ENCODE data around the gene KCNJ16.

GRCh38 chr17:70173681-70174080 is 98.7 kb downstream of the KCNJ16 start:
- no peak for TF ChIP-seq CTCF (conservative IDR thresholded peaks at IDR 0.05 in 1 of 2, IDR thresholded peaks at IDR 0.05 in 1 of 2; ENCODE audit: low read depth in 1 of 2, low read length in 2 of 2)
- no peak for TF ChIP-seq EZH2 (IDR thresholded peaks at IDR 0.05; ENCODE audit: low read length, missing control alignments)
